Measurements from ENCODE around the gene RSAD2.

The RSAD2 gene

GRCh38 chr2:6929196-6929819 is 51.7 kb downstream of the RSAD2 start:
- H3K27me3 ChIP-seq (replicated peaks; ENCODE audit: control insufficient read depth, insufficient read depth, low read length), result no peaks in the 10 kb centered on the region
- DNase-seq (ENCODE audit: extremely low read depth, insufficient read length), result no peak
- no peak for TF ChIP-seq CTCF (IDR thresholded peaks at IDR 0.05; ENCODE audit: insufficient read depth, low read length, poor library complexity, severe bottlenecking)
- no peak overlapping the region for H3K4me3 ChIP-seq (replicated peaks; ENCODE audit: low read depth, low read length)
- no peaks in the 10 kb centered on the region for H3K36me3 ChIP-seq (ENCODE audit: control insufficient read depth, insufficient read depth, low read length)

GRCh38 chr2:6930923-6931647 is 53.5 kb downstream of the RSAD2 start:
- TF ChIP-seq CTCF (IDR thresholded peaks at IDR 0.05; ENCODE audit: insufficient read depth, low read length, poor library complexity, severe bottlenecking), result no peak
- H3K36me3 ChIP-seq (ENCODE audit: control insufficient read depth, insufficient read depth, low read length), result no peaks in the 10 kb centered on the region
- no peak overlapping the region for H3K4me3 ChIP-seq (replicated peaks; ENCODE audit: low read depth, low read length)
- H3K27me3 ChIP-seq (replicated peaks; ENCODE audit: control insufficient read depth, insufficient read depth, low read length), result no peaks in the 10 kb centered on the region
- DNase-seq (ENCODE audit: extremely low read depth, insufficient read length), result no peak

DNA sequence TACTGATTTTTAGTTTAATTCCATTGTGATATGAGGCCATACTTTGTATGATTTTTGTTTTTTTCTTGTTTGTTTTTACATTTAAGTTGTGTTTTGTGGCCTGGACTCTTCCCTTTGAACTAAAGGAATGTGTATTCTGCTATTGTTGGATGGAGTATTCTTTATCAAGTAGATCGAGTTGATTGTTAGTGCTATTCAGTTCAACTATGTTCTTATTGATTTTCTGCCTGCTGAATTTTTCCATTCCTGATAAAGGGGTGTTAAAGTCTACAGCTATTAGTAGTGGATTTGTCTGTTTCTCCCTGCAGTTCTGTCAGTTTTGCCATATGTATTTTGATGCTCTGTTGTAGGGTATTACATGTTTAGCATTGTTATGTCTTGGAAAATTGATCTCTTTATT is 54.2 kb downstream of the RSAD2 start:
- Histone ChIP-seq H3K27me3 (replicated peaks; ENCODE audit: control insufficient read depth, insufficient read depth, low read length) (no peaks in the 10 kb centered on the region), H3K36me3 (ENCODE audit: control insufficient read depth, insufficient read depth, low read length) (no peaks in the 10 kb centered on the region), H3K4me3 (replicated peaks; ENCODE audit: low read depth, low read length) (no peak overlapping the region)
- DNase-seq (ENCODE audit: extremely low read depth, insufficient read length), result no peak
- no peak for TF ChIP-seq CTCF (IDR thresholded peaks at IDR 0.05; ENCODE audit: insufficient read depth, low read length, poor library complexity, severe bottlenecking)

DNA sequence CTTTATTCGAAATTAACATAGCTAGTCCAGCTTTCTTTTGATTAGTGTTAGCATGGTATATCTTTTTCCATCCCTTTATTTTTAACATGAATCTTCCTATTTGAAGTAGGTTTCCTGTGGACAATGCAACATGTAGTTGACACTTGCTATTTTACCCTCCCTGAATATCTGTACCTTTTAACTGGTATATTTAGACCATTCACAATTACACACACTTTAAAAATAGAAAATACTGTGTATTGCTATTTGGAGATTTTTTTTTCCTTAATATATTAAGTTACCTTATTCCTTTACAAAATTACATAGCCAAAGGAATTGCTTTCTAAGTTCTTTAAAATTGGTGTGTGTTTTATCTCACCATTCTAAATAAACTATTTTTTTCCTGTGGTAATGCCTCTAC is 54.6 kb downstream of the RSAD2 start:
- no peaks in the 10 kb centered on the region for H3K36me3 ChIP-seq (ENCODE audit: control insufficient read depth, insufficient read depth, low read length)
- H3K4me3 ChIP-seq (replicated peaks; ENCODE audit: low read depth, low read length), result no peak overlapping the region
- TF ChIP-seq CTCF (IDR thresholded peaks at IDR 0.05; ENCODE audit: insufficient read depth, low read length, poor library complexity, severe bottlenecking), result no peak
- no peak for DNase-seq (ENCODE audit: extremely low read depth, insufficient read length)
- H3K27me3 ChIP-seq (replicated peaks; ENCODE audit: control insufficient read depth, insufficient read depth, low read length), result no peaks in the 10 kb centered on the region

DNA sequence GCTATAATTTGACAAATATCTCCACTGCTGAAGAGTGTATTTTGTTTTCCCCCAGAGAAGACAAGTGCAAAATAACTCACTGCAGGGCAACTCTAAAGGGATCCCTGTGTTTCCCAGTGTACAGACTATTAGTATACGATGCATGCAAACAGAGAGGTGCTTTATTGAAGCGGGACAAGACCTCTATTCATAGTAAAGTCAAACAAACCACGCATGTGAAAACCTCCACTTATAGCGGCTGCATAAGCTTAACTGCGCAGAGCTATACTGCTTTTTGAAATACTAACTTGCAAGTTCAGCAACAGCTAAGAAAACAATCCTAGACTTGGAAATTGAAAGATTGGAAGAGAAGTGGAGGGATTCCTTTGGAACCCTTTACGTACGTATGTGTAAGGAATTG is 55.3 kb downstream of the RSAD2 start:
- DNase-seq (ENCODE audit: extremely low read depth, insufficient read length), result no peak
- H3K36me3 ChIP-seq (ENCODE audit: control insufficient read depth, insufficient read depth, low read length), result no peaks in the 10 kb centered on the region
- no peaks in the 10 kb centered on the region for H3K27me3 ChIP-seq (replicated peaks; ENCODE audit: control insufficient read depth, insufficient read depth, low read length)
- TF ChIP-seq CTCF (IDR thresholded peaks at IDR 0.05; ENCODE audit: insufficient read depth, low read length, poor library complexity, severe bottlenecking), result no peak
- H3K4me3 ChIP-seq (replicated peaks; ENCODE audit: low read depth, low read length), result no peak overlapping the region

Data from GM06990 (cell line).